Stimulated activated CD8-positive, alpha-beta memory T cell treated with anti-CD3 and anti-CD28 coated beads, Interleukin-2, amount 100 ng/mL, for 48 hours (primary cell): ENCODE data around the gene EMC8.

ENCODE experiments used
- DNase-seq, 2 donors: peaks; one replicate each; pipeline ENCODE4 v3.0.0-alpha.2; 2020; ENCODE audit warnings: low read depth in 2 of 2

Gene EMC8

GRCh38 chr16:85730186-85730465 lies 69.2 kb downstream of the EMC8 start:
- DNase-seq, result no peak

- no peak for DNase-seq
Measured at GRCh38 chr16:85729452-85730185, 69.7 kb downstream of the EMC8 start.

- DNase-seq, result no peak
Measured at GRCh38 chr16:85728879-85729278, 70.5 kb downstream of the EMC8 start.
